Measurements from ENCODE around the gene MT1G.
"Not testable (repeated sequence)": the region's sequence is repeated elsewhere in the genome, so short reads cannot be mapped to it uniquely, and the experiment has no call there.

DNA sequence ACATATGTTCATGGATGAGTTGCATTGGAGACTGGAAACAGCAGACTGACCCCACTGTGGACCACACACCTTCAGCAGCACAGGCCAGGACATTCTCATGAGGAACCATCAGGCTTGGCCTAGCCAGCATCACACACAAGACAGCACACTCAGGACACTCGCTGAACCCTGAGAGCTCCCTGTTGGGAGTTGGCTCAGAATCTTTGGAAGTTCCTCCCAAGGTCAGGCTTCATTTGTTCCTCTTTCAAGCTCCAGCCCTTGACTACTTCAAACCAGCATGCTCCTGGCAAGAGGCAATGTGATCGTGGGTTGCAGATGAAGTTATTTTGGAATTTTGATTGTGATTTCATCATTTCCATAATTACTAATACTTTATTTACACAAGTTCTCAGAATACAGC is 3.8 kb upstream of the MT1G start:
- TF ChIP-seq, protein P1, sequence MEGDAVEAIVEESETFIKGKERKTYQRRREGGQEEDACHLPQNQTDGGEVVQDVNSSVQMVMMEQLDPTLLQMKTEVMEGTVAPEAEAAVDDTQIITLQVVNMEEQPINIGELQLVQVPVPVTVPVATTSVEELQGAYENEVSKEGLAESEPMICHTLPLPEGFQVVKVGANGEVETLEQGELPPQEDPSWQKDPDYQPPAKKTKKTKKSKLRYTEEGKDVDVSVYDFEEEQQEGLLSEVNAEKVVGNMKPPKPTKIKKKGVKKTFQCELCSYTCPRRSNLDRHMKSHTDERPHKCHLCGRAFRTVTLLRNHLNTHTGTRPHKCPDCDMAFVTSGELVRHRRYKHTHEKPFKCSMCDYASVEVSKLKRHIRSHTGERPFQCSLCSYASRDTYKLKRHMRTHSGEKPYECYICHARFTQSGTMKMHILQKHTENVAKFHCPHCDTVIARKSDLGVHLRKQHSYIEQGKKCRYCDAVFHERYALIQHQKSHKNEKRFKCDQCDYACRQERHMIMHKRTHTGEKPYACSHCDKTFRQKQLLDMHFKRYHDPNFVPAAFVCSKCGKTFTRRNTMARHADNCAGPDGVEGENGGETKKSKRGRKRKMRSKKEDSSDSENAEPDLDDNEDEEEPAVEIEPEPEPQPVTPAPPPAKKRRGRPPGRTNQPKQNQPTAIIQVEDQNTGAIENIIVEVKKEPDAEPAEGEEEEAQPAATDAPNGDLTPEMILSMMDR (IDR thresholded peaks at IDR 0.05): not testable (repeated sequence)
- not testable (repeated sequence) for TF ChIP-seq POLR2AphosphoS5, POLR2A (IDR thresholded peaks at IDR 0.05)
